ENCODE measurements around the gene BNIP1. TPM values are rescaled to one million over a fixed set of nuclear protein-coding genes. Genes with fewer than 3 reads are reported as not detected.

The BNIP1 gene
- total and polyA plus RNA-seq, 2 of the 4 experiments (the other 2 are of a cell fraction), result 24.3 to 35.3 TPM

GRCh38 chr5:173148354-173148753 lies 4.0 kb downstream of the BNIP1 start:
- dilution Hi-C loops (cut with HindIII; ENCODE audit: low sequenced_read_pairs, unreplicated experiment) (no loop called here), in situ Hi-C loops (cut with MboI; ENCODE audit: low sequenced_read_pairs) (loop anchor here (10.0 kb wide), 1 partner anchor 444 kb away; no protein-coding TSS in a partner anchor)
- no TSS peak for BruUV-seq (replicated peaks)

More at GRCh38 chr5:173148354-173148753, 4.0 kb downstream of the BNIP1 start:
- H3K36me3 ChIP-seq (ENCODE audit: control insufficient read depth, insufficient read depth, low read length), result peaks cover 12% of the 10 kb centered on the region
- ATAC-seq (ENCODE audit: low read depth) (no peak), DNase-seq (no peak)
- CTCF ChIA-PET, result interaction anchor here (0.6 kb wide), 1 partner anchor 112 kb away, joined by 4 read pairs; no protein-coding TSS in a partner anchor
- POLR2A ChIA-PET (ENCODE audit: unreplicated experiment), result no interaction called here
- H3K4me1 ChIP-seq (ENCODE audit: control insufficient read depth, insufficient read depth, low read length), result no peaks in the 10 kb centered on the region
- no peak overlapping the region for H4K91ac ChIP-seq (ENCODE audit: insufficient read depth, low read depth, low read length)
- H3K4ac ChIP-seq (ENCODE audit: low read depth, low read length), result no peak overlapping the region
- peaks cover 6% of the 10 kb centered on the region for H3K9me1 ChIP-seq (ENCODE audit: insufficient read depth, low read length)
- H4K5ac ChIP-seq (ENCODE audit: low read depth, low read length), result no peak overlapping the region
- no peak overlapping the region for H3K27ac ChIP-seq (ENCODE audit: insufficient read depth, low read length)
- no peak overlapping the region for H3K23ac ChIP-seq (ENCODE audit: low read depth, low read length)
- H3K27me3 ChIP-seq (ENCODE audit: control insufficient read depth, insufficient read depth, low read length), result no peaks in the 10 kb centered on the region
- H3K9me3 ChIP-seq (ENCODE audit: control insufficient read depth, insufficient read depth, low read length), result no peaks in the 10 kb centered on the region
- no CpG with 5 or more reads among the region's 2 CpGs for WGBS, 2 experiments (ENCODE audit: extremely low coverage in 2 of 2, insufficient read length in 1 of 2)
- H4K20me1 ChIP-seq (ENCODE audit: insufficient read depth, low read length), result no peaks in the 10 kb centered on the region
- H2BK15ac ChIP-seq (ENCODE audit: low read depth, low read length), result no peak overlapping the region
- no peak overlapping the region for H3K4me2 ChIP-seq (ENCODE audit: low read depth, low read length)
- no peak overlapping the region for H3K18ac ChIP-seq (ENCODE audit: low read depth, low read length)
- H4K8ac ChIP-seq (ENCODE audit: low read depth in 2 of 2, low read length in 2 of 2), result no peak overlapping the region
- no peak overlapping the region for H3K4me3 ChIP-seq (ENCODE audit: insufficient read depth, low read depth, low read length)
- H3K79me1 ChIP-seq (ENCODE audit: low read depth in 1 of 2, low read length in 2 of 2), result peaks cover 13 to 18% of the 10 kb centered on the region in 2 experiments
- H2AK9ac ChIP-seq (replicated peaks; ENCODE audit: low read depth, low read length, poor library complexity), result peak overlapping the region; percentile 3
- H2BK120ac ChIP-seq (ENCODE audit: low read depth, low read length), result no peak overlapping the region
- no peak overlapping the region for H3K56ac ChIP-seq (ENCODE audit: extremely low read depth, insufficient read depth, low read length)
- no peak overlapping the region for H2AFZ ChIP-seq (replicated peaks; ENCODE audit: low read length, poor library complexity)
- H3K14ac ChIP-seq (replicated peaks; ENCODE audit: low read depth, low read length), result no peak overlapping the region
- H3K9ac ChIP-seq (ENCODE audit: low read depth, low read length), result no peak overlapping the region
- no peak overlapping the region for H2BK20ac ChIP-seq (ENCODE audit: low read depth, low read length)
- TF ChIP-seq NFE2L2 (IDR thresholded peaks at IDR 0.05; ENCODE audit: low read depth, low read length), result no peak
- TF ChIP-seq CEBPB (IDR thresholded peaks at IDR 0.05; ENCODE audit: low read depth, low read length), result no peak
- TF ChIP-seq MXI1 (IDR thresholded peaks at IDR 0.05; ENCODE audit: borderline replicate concordance, low read depth, low read length), result no peak
- TF ChIP-seq CTCF (conservative IDR thresholded peaks at IDR 0.05; ENCODE audit: low read depth, low read length), result no peak
- no peak for TF ChIP-seq POLR2A (IDR thresholded peaks at IDR 0.05; ENCODE audit: low read depth, low read length)
- TF ChIP-seq RCOR1 (IDR thresholded peaks at IDR 0.05; ENCODE audit: insufficient replicate concordance, low read length), result no peak
- no peak for TF ChIP-seq MAZ (IDR thresholded peaks at IDR 0.05; ENCODE audit: borderline replicate concordance, low read depth, low read length)
- no peak for TF ChIP-seq SMC3 (IDR thresholded peaks at IDR 0.05; ENCODE audit: low read depth, low read length)
- no peak for TF ChIP-seq RAD21 (IDR thresholded peaks at IDR 0.05; ENCODE audit: low read length)
- no peak for TF ChIP-seq USF2 (IDR thresholded peaks at IDR 0.05; ENCODE audit: low read depth, low read length)
- TF ChIP-seq RFX5 (IDR thresholded peaks at IDR 0.05; ENCODE audit: low read depth, low read length), result no peak
- no peak for TF ChIP-seq CHD1 (IDR thresholded peaks at IDR 0.05; ENCODE audit: low read depth, low read length)
- TF ChIP-seq MAFK (IDR thresholded peaks at IDR 0.05; ENCODE audit: low read depth, low read length), result no peak
- no peak for TF ChIP-seq FOS (IDR thresholded peaks at IDR 0.05; ENCODE audit: low read depth, low read length)
- TF ChIP-seq ELK1 (IDR thresholded peaks at IDR 0.05; ENCODE audit: borderline replicate concordance, low read depth, low read length), result no peak
- TF ChIP-seq BHLHE40 (IDR thresholded peaks at IDR 0.05; ENCODE audit: low read depth, low read length), result no peak
- intact Hi-C loops (cut with micrococcal nuclease), result no loop called here
- H2AK5ac ChIP-seq (ENCODE audit: low read depth, low read length), result no peak overlapping the region
- H2BK5ac ChIP-seq (ENCODE audit: low read depth, low read length, poor library complexity, severe bottlenecking), result no peak overlapping the region
